Gastrocnemius medialis (tissue), 4 donors: ENCODE results near the gene GNAI2. TPM values are rescaled to one million over a fixed set of nuclear protein-coding genes. Genes with fewer than 3 reads are reported as not detected.

Experiments
- ATAC-seq, 2 donors: fragments of 150-250 bp; one replicate each; pipeline ENCODE4 v1.9.1; 2016
- DNase-seq, 2 donors: peaks; one replicate each; pipeline ENCODE4 v3.0.0-alpha.2; 2019
- H3K27ac ChIP-seq, 4 donors: fragments of 200-600 bp; sonication (generic); 1 replicate in 1 of 4; 2 replicates in 3 of 4; pipeline ENCODE4 v1.5.1; 2016 to 2018; ENCODE audit warnings: mild to moderate bottlenecking in 2 of 4, moderate library complexity in 1 of 4
- H3K27me3 ChIP-seq, 3 donors: fragments of 200-600 bp; sonication (generic) in 2 of 3; 1 replicate in 1 of 3; 2 replicates in 2 of 3; pipeline versions ENCODE4 v1.5.1 to v1.6.0; 2016 to 2019; ENCODE audit warnings: mild to moderate bottlenecking in 1 of 3, moderate library complexity in 1 of 3
- H3K36me3 ChIP-seq, 2 donors: fragments of 200-600 bp; sonication (generic) in 1 of 2; one replicate each; pipeline ENCODE4 v1.5.1; 2017 to 2018
- H3K4me1 ChIP-seq, 2 donors: fragments of 200-600 bp; sonication (generic) in 1 of 2; one replicate each; pipeline ENCODE4 v1.5.1; 2016 to 2017; ENCODE audit warnings: mild to moderate bottlenecking in 2 of 2
- H3K4me3 ChIP-seq, 4 donors: fragments of 200-600 bp; sonication (generic) in 3 of 4; 1 replicate in 1 of 4; 2 replicates in 3 of 4; pipeline ENCODE4 v1.5.1; 2016 to 2019; ENCODE audit warnings: mild to moderate bottlenecking in 2 of 4
- H3K9me3 ChIP-seq, 3 donors: fragments of 200-600 bp; sonication (generic) in 2 of 3; 1 replicate in 1 of 3; 2 replicates in 2 of 3; pipeline ENCODE4 v1.5.1; 2016 to 2019
- POLR2A ChIP-seq, 2 donors: fragments of 450-650 bp; IDR thresholded peaks; one replicate each; pipeline ENCODE4 v1.6.1; 2017; ENCODE audit warnings: antibody characterized with exemption in 2 of 2, mild to moderate bottlenecking in 2 of 2, moderate library complexity in 2 of 2
- in situ Hi-C, 4 donors: fragments of 200-750 bp; cut with MboI; loops; one replicate each; pipeline versions ENCODE4 v1.15.0 to v1.8.0; 2017; ENCODE audit warnings: low sequenced_read_pairs in 4 of 4
- intact Hi-C: fragments of 100-400 bp; cut with DNase I; formaldehyde crosslinking; loops from one replicate; pipeline ENCODE4 v1.15.1; 2023; ENCODE audit warnings: low total_unique reads
- total RNA-seq, 4 donors: library from RNA; depleted of rRNA; stranded (reverse); fragments of >200 nt; gene quantifications; one replicate each; pipeline versions ENCODE4 v1.1.0 to v1.2.3, GENCODE V29; 2016
- TF ChIP-seq, protein P1 (sequence below), 5 experiments: fragments of 450-650 bp in 3 of 5; fragments of 200-600 bp in 2 of 5; sonication (generic) in 2 of 5; IDR thresholded peaks in 4 of 5; conservative IDR thresholded peaks in 1 of 5; 1 replicate in 4 of 5; 2 replicates in 1 of 5; pipeline ENCODE4 v1.5.1; 2016 to 2019; ENCODE audit warnings: antibody characterized with exemption in 5 of 5, mild to moderate bottlenecking in 3 of 5, moderate library complexity in 3 of 5

The GNAI2 gene
- total RNA-seq, 4 donors from 2014 or later, result 26.7 to 67.8 (median 39.8) TPM

DNA sequence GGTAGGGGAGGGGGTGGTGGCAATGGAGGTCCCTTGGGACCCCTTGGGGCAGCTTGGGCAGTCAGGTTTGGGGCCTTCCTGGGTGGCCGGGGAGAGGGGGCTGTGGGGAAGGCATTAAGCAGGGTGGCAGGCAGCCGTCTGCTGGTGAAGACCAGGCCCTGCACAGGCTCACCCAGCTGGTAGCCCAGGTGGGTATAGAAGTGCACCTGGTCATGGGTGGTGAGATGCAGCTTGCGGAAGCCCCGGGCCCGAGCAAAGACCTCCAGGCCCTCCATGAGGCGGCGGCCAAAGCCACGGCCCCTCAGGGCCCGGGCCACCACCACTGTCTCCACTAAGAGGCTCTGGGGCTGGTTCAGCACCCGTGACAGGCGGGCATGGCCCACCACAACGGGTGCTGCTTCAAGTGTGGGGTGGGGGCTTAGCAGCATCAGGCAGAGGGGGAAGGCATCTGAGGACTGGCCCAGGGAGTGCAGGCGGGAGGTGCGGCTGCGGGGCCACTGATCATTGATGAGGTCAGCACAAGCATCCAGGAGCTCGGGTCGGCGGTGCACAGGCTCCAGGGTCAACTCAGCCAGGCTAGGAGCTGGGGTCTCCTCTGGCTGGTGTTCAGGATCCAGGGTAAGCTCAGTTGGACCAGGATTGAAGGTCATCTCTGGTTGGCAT is 60.8 kb downstream of the GNAI2 start:
- intact Hi-C loops, result no loop called here

DNA sequence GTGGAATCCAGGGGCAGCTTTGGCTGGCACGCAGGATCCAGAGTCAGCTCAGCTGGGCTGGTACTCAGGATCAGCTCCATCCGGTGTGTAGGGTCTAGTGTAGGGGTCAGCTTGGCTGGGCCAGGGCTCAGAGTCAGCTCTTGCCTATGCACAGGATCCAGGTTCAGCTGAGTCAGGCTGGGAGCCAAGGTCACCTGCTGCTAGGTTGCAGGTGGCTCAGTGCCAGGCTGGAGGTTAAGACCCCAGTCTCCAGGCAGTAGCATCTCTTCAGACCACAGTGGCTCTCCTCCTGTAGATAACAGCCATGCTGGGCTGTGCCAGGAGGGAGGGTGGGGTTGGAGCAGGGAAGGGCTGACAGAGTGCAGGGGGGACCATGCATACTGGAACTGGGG is 61.4 kb downstream of the GNAI2 start:
- Histone ChIP-seq H3K27me3 (no peaks in the 10 kb centered on the region), H3K9me3 (no peaks in the 10 kb centered on the region), H3K36me3 (peaks cover 0 to 5% of the 10 kb centered on the region in 2 donors), H3K4me3 (no peak overlapping the region), H3K27ac (no peak overlapping the region), H3K4me1 (peaks cover 34 to 46% of the 10 kb centered on the region in 2 donors)
- intact Hi-C loops, result no loop called here
- TF ChIP-seq, protein P1, sequence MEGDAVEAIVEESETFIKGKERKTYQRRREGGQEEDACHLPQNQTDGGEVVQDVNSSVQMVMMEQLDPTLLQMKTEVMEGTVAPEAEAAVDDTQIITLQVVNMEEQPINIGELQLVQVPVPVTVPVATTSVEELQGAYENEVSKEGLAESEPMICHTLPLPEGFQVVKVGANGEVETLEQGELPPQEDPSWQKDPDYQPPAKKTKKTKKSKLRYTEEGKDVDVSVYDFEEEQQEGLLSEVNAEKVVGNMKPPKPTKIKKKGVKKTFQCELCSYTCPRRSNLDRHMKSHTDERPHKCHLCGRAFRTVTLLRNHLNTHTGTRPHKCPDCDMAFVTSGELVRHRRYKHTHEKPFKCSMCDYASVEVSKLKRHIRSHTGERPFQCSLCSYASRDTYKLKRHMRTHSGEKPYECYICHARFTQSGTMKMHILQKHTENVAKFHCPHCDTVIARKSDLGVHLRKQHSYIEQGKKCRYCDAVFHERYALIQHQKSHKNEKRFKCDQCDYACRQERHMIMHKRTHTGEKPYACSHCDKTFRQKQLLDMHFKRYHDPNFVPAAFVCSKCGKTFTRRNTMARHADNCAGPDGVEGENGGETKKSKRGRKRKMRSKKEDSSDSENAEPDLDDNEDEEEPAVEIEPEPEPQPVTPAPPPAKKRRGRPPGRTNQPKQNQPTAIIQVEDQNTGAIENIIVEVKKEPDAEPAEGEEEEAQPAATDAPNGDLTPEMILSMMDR (IDR thresholded peaks at IDR 0.05 in 4 of 5, conservative IDR thresholded peaks at IDR 0.05 in 1 of 5), result no peak
- TF ChIP-seq POLR2A (IDR thresholded peaks at IDR 0.05), result no peak
- no peak for ATAC-seq
- no peak for DNase-seq
- in situ Hi-C loops, result loop anchor here in 1 of 4 donors (25.0 kb wide), 1 partner anchor 360 kb away; the partner anchor contains the start of genes MON1A and RBM6

More for the DNA sequence above, 60.8 kb downstream of the GNAI2 start:
- Histone ChIP-seq H3K36me3 (peaks cover 0 to 5% of the 10 kb centered on the region in 2 donors), H3K4me3 (no peak overlapping the region), H3K9me3 (no peaks in the 10 kb centered on the region), H3K27ac (no peak overlapping the region), H3K27me3 (no peaks in the 10 kb centered on the region), H3K4me1 (peaks cover 34 to 40% of the 10 kb centered on the region in 2 donors)
- in situ Hi-C loops, result loop anchor here in 1 of 4 donors (25.0 kb wide), 1 partner anchor 360 kb away; the partner anchor contains the start of genes MON1A and RBM6
- TF ChIP-seq, protein P1 (IDR thresholded peaks at IDR 0.05 in 4 of 5, conservative IDR thresholded peaks at IDR 0.05 in 1 of 5), result no peak
- no peak for TF ChIP-seq POLR2A (IDR thresholded peaks at IDR 0.05)
- ATAC-seq, result no peak
- DNase-seq, result no peak

- Histone ChIP-seq H3K36me3 (peaks cover 0 to 5% of the 10 kb centered on the region in 2 donors), H3K9me3 (no peaks in the 10 kb centered on the region), H3K27me3 (no peaks in the 10 kb centered on the region), H3K4me3 (peak overlapping the region; percentile 66 to 91 (median 76)), H3K27ac (peak overlapping the region; percentile 85 to 89 (median 86)), H3K4me1 (peaks cover 32 to 47% of the 10 kb centered on the region in 2 donors)
- intact Hi-C loops (no loop called here), in situ Hi-C loops (loop anchor here in 1 of 4 donors (25.0 kb wide), 1 partner anchor 361 kb away; the partner anchor contains the start of genes MON1A and RBM6)
- no peak for TF ChIP-seq POLR2A (IDR thresholded peaks at IDR 0.05)
- TF ChIP-seq, protein P1 (IDR thresholded peaks at IDR 0.05 in 4 of 5, conservative IDR thresholded peaks at IDR 0.05 in 1 of 5), result no peak
- ATAC-seq, result no peak
- no peak for DNase-seq
These were observed 62.1 kb downstream of the GNAI2 start for GRCh38 chr3:50297896-50298725.

DNA sequence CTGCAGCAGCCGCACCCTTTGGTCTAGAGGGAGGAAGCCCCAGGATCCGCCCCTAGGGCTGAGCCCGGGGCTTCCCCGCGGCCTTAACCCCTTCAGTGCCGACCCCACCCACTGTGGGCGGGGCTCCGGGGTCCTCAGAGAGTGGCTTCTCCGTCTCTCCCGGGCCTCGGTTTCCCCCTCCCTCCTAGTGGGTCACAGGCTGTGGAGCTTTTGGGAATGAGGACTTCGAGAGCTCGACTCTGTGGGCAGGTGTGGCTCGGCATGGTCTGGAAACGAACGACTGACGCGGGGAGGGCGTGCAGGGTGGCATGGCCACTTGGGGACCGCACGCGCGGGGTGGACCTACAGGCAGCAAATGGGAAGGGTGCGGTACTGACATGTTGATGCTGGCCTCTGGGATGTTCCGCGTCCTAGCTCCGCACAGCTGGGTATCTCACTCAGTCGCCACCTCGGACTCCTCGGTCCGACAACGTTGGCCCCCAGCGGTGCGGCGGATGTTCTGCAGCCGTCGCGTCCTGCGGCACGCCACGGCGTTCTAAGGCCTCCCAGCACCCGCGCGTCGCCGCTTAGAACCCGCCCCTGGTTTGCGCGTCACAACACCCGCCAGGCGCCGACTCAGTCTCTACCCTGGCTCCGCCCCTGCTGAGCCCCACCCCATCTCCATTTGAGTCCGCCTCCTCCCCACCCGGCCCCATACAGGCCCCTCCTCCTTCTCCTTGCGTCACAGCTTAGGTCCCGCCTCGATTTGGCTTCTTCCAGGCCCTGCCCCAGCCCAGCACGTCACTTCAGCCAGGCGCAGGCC is 63.0 kb downstream of the GNAI2 start, which contains the start of the genes HYAL3 and NAA80:
Gene HYAL3 (minus strand): TSS at position 570 of the 802 bp plus-strand sequence. CDS start 3,803 bp downstream, outside the sequence.
Gene NAA80 (minus strand): TSS at position 570 of the 802 bp plus-strand sequence. CDS start 1,942 bp downstream, outside the sequence.
- Histone ChIP-seq H3K27me3 (no peaks in the 10 kb centered on the region), H3K4me1 (peaks cover 29 to 48% of the 10 kb centered on the region in 2 donors), H3K4me3 (peak within 1 kb of the TSS; percentile 66 to 91 (median 76)), H3K9me3 (no peaks in the 10 kb centered on the region), H3K27ac (peak within 1 kb of the TSS; percentile 85 to 91 (median 88)), H3K36me3 (peaks cover 0 to 5% of the 10 kb centered on the region in 2 donors)
- peak; percentile 94 to 96 for TF ChIP-seq POLR2A (IDR thresholded peaks at IDR 0.05)
- TF ChIP-seq, protein P1 (IDR thresholded peaks at IDR 0.05 in 4 of 5, conservative IDR thresholded peaks at IDR 0.05 in 1 of 5), result peak; percentile 43 to 62 (median 51)
- intact Hi-C loops, result no loop called here
- in situ Hi-C loops, result loop anchor here in 1 of 4 donors (25.0 kb wide), 1 partner anchor 362 kb away; the partner anchor contains the start of genes MON1A and RBM6
- DNase-seq (peak; percentile 99 to 100), ATAC-seq (peak; percentile 87)
